ENCODE measurements around the gene LRMDA. TPM values are rescaled to one million over a fixed set of nuclear protein-coding genes. Genes with fewer than 3 reads are reported as not detected.

Gene LRMDA
- total and polyA plus RNA-seq, 2 donors (not counting 3 experiments of a cell fraction or from before 2014, with no cell fraction given): 9.7 to 18.0 TPM

GRCh38 chr10:75718991-75719390 is 287.6 kb downstream of the LRMDA start:
- H3K36me3 ChIP-seq (ENCODE audit: control insufficient read depth in 2 of 2, extremely low read depth in 1 of 2, insufficient read depth in 2 of 2, low read length in 2 of 2): no peaks in the 10 kb centered on the region
- no peaks in the 10 kb centered on the region for H3K9me1 ChIP-seq (replicated peaks; ENCODE audit: control insufficient read depth, extremely low read depth, insufficient read depth, low read length)
- dilution Hi-C loops (cut with MboI; ENCODE audit: extremely low pct_ligation_motif_present, low sequenced_read_pairs) (no loop called here), intact Hi-C loops (cut with micrococcal nuclease) (no loop called here)
- no peaks in the 10 kb centered on the region for H3K27me3 ChIP-seq (ENCODE audit: control insufficient read depth in 2 of 2, insufficient read depth in 2 of 2, low read length in 2 of 2)
- no peak for TF ChIP-seq GATA2 (IDR thresholded peaks at IDR 0.05; ENCODE audit: insufficient read depth, insufficient read length, low read depth, low read length)
- TF ChIP-seq EZH2 (IDR thresholded peaks at IDR 0.05; ENCODE audit: borderline replicate concordance, low read depth, low read length, severe bottlenecking): no peak
- no peak for TF ChIP-seq JUN (IDR thresholded peaks at IDR 0.05; ENCODE audit: borderline replicate concordance, insufficient read depth, insufficient read length, low read depth)
- no peak for TF ChIP-seq MAX (IDR thresholded peaks at IDR 0.05; ENCODE audit: insufficient read depth, insufficient read length)
- no peak for TF ChIP-seq POLR2A (IDR thresholded peaks at IDR 0.05; ENCODE audit: low read depth, low read length)
- no peak for TF ChIP-seq CTCF (IDR thresholded peaks at IDR 0.05; ENCODE audit: extremely low read depth in 1 of 2, insufficient read depth in 1 of 2, low read depth in 1 of 2, low read length in 2 of 2)
- no peak for TF ChIP-seq FOS (IDR thresholded peaks at IDR 0.05; ENCODE audit: borderline replicate concordance, insufficient read depth, low read length)
- TF ChIP-seq MYC (IDR thresholded peaks at IDR 0.05; ENCODE audit: low read depth, low read length): no peak
- TF ChIP-seq POLR2AphosphoS5 (IDR thresholded peaks at IDR 0.05; ENCODE audit: insufficient read depth, low read depth, low read length): no peak
- no peak overlapping the region for H3K27ac ChIP-seq (ENCODE audit: insufficient read depth, low read depth, low read length)
- FAIRE-seq (no peak), DNase-seq (ENCODE audit: low read depth, low spot score) (no peak)
- H4K20me1 ChIP-seq (replicated peaks; ENCODE audit: control insufficient read depth, extremely low read depth, insufficient read depth, low read length): no peaks in the 10 kb centered on the region
- H3K9ac ChIP-seq (replicated peaks; ENCODE audit: extremely low read depth, insufficient read depth, low read length): no peak overlapping the region
- no peaks in the 10 kb centered on the region for H3K79me2 ChIP-seq (ENCODE audit: control insufficient read depth, insufficient read depth, low read length)
- H3K4me1 ChIP-seq (ENCODE audit: control insufficient read depth, extremely low read depth, insufficient read depth, low read length): peaks cover 10% of the 10 kb centered on the region
- H3K4me3 ChIP-seq (replicated peaks in 1 of 3; ENCODE audit: insufficient read depth in 1 of 3, low read depth in 1 of 3, low read length in 3 of 3): no peak overlapping the region
- ChIA-PET POLR2A (no interaction called here), CTCF (interaction anchor here (1.2 kb wide), 1 partner anchor 34 kb away, joined by 3 read pairs; no protein-coding TSS in a partner anchor)
- H3K4me2 ChIP-seq (ENCODE audit: insufficient read depth, low read length): no peak overlapping the region
- no peaks in the 10 kb centered on the region for H3K9me3 ChIP-seq (replicated peaks; ENCODE audit: control insufficient read depth, insufficient read depth, low read length)
- no peak overlapping the region for H2AFZ ChIP-seq (ENCODE audit: low read depth, low read length)
- no TSS peak for BruUV-seq (replicated peaks)
